SU-DHL-6 (cell line): ENCODE results near the gene SCRN1.
"Not testable (repeated sequence)": the region's sequence is repeated elsewhere in the genome, so short reads cannot be mapped to it uniquely, and the experiment has no call there.

ENCODE experiments used
- H2AFZ ChIP-seq: fragments of 200-600 bp; sonication (generic); 2 replicates; pipeline ENCODE4 v1.6.1; 2014; ENCODE audit warnings: low read depth, mild to moderate bottlenecking, moderate library complexity, mixed read lengths, antibody characterized with exemption, low read length; ENCODE audit not compliant: severe bottlenecking
- H3F3A ChIP-seq: fragments of 200-600 bp; shearing (Covaris generic); 2 replicates; pipeline ENCODE4 v1.6.0; 2016; ENCODE audit warnings: antibody characterized with exemption, mild to moderate bottlenecking; ENCODE audit not compliant: insufficient read depth
- H3K27ac ChIP-seq: fragments of 200-600 bp; sonication (generic); 2 replicates; pipeline ENCODE4 v1.5.1; 2016; ENCODE audit warnings: low read depth, mild to moderate bottlenecking, low read length, moderate library complexity, mixed read lengths
- H3K27me3 ChIP-seq: fragments of 200-600 bp; sonication (generic), shearing (Covaris generic); 2 replicates; pipeline ENCODE4 v1.6.0; 2014; ENCODE audit warnings: mild to moderate bottlenecking, low read length
- H3K36me3 ChIP-seq: fragments of 200-600 bp; sonication (generic); 2 replicates; pipeline ENCODE4 v1.6.1; 2014; ENCODE audit warnings: mild to moderate bottlenecking, low read length, mixed read lengths
- H3K4me2 ChIP-seq: fragments of 300-600, 200-600 bp; shearing (Covaris generic), sonication (generic); 2 replicates; pipeline ENCODE4 v1.6.0; 2014; ENCODE audit warnings: low read length, low read depth, mild to moderate bottlenecking; ENCODE audit not compliant: poor library complexity, severe bottlenecking
- H3K4me3 ChIP-seq: fragments of 200-600 bp; sonication (generic); 2 replicates; pipeline ENCODE4 v1.5.1; 2014; ENCODE audit warnings: antibody characterized with exemption, low read length, mild to moderate bottlenecking, mixed read lengths; ENCODE audit not compliant: insufficient read depth, poor library complexity, severe bottlenecking
- H3K79me2 ChIP-seq: fragments of 200-600 bp; sonication (generic); 2 replicates; pipeline ENCODE4 v1.6.1; 2014; ENCODE audit warnings: mild to moderate bottlenecking, low read length, moderate library complexity; ENCODE audit not compliant: insufficient read depth
- H3K9ac ChIP-seq: fragments of 200-600 bp; sonication (generic); 2 replicates; pipeline ENCODE4 v1.7.0; 2014; ENCODE audit warnings: mild to moderate bottlenecking, low read length
- H3K9me2 ChIP-seq: fragments of 200-600 bp; sonication (generic); replicated peaks from 2 replicates; pipeline ENCODE4 v1.6.1; 2014; ENCODE audit warnings: low read length; ENCODE audit not compliant: insufficient read depth
- H3K9me3 ChIP-seq: fragments of 200-600 bp; sonication (generic); 2 replicates; pipeline ENCODE4 v1.6.1; 2014; ENCODE audit warnings: low read length, mixed read lengths; ENCODE audit not compliant: insufficient read depth
- H4K20me1 ChIP-seq: fragments of 200-600 bp; sonication (generic); 2 replicates; pipeline ENCODE4 v1.6.1; 2014; ENCODE audit warnings: low read depth, mild to moderate bottlenecking, antibody characterized with exemption, low read length, moderate library complexity, mixed read lengths
- CTCF ChIP-seq: fragments of 200-600 bp; sonication (generic); IDR thresholded peaks from one replicate; pipeline ENCODE4 v1.5.1; 2017; ENCODE audit warnings: antibody characterized with exemption, mild to moderate bottlenecking, low read length, moderate library complexity; ENCODE audit not compliant: insufficient read depth, poor library complexity, severe bottlenecking
- EZH2phosphoT487 ChIP-seq: fragments of 200-600 bp; sonication (generic), shearing (Covaris generic); conservative IDR thresholded peaks from 2 replicates; pipeline ENCODE4 v1.6.1; 2018; ENCODE audit warnings: mild to moderate bottlenecking, antibody characterized with exemption, low read length, moderate library complexity, mixed read lengths

The SCRN1 gene

GRCh38 chr7:29965030-29965429 lies 24.6 kb downstream of the SCRN1 start:
- no peaks in the 10 kb centered on the region for H3K79me2 ChIP-seq
- H3K27me3 ChIP-seq: no peaks in the 10 kb centered on the region
- H3K4me2 ChIP-seq: no peak overlapping the region
- H2AFZ ChIP-seq: no peak overlapping the region
- H3F3A ChIP-seq: no peaks in the 10 kb centered on the region
- no peak overlapping the region for H3K9ac ChIP-seq
- H3K9me3 ChIP-seq: no peaks in the 10 kb centered on the region
- H3K4me3 ChIP-seq: no peak overlapping the region
- TF ChIP-seq EZH2phosphoT487 (no peak), CTCF (no peak)
- no peak overlapping the region for H3K27ac ChIP-seq
- H4K20me1 ChIP-seq: no peaks in the 10 kb centered on the region
- H3K9me2 ChIP-seq: no peaks in the 10 kb centered on the region
- H3K36me3 ChIP-seq: no peaks in the 10 kb centered on the region

GRCh38 chr7:29962035-29962434 lies 27.6 kb downstream of the SCRN1 start:
- H2AFZ ChIP-seq: no peak overlapping the region
- no peaks in the 10 kb centered on the region for H3K36me3 ChIP-seq
- H3K79me2 ChIP-seq: no peaks in the 10 kb centered on the region

GRCh38 chr7:29961611-29962010 lies 28.0 kb downstream of the SCRN1 start:
- H2AFZ ChIP-seq, H3K4me2 ChIP-seq, H3K36me3 ChIP-seq, H3K79me2 ChIP-seq, H3K4me3 ChIP-seq, H3K9me2 ChIP-seq, H3K9ac ChIP-seq, H3F3A ChIP-seq, H3K27me3 ChIP-seq, H3K9me3 ChIP-seq, H4K20me1 ChIP-seq, H3K27ac ChIP-seq: not testable (repeated sequence)

More at GRCh38 chr7:29962035-29962434, 27.6 kb downstream of the SCRN1 start:
- no peak overlapping the region for H3K27ac ChIP-seq
- no peaks in the 10 kb centered on the region for H4K20me1 ChIP-seq
- H3K4me3 ChIP-seq: no peak overlapping the region
- H3K27me3 ChIP-seq: no peaks in the 10 kb centered on the region
- H3K4me2 ChIP-seq: no peak overlapping the region
- H3K9me2 ChIP-seq: no peaks in the 10 kb centered on the region
- H3K9ac ChIP-seq: no peak overlapping the region
- TF ChIP-seq CTCF: no peak
- no peak for TF ChIP-seq EZH2phosphoT487
- no peaks in the 10 kb centered on the region for H3K9me3 ChIP-seq
- no peaks in the 10 kb centered on the region for H3F3A ChIP-seq

- no peak overlapping the region for H3K4me2 ChIP-seq
- no peak overlapping the region for H2AFZ ChIP-seq
- H3K9me3 ChIP-seq: no peaks in the 10 kb centered on the region
- TF ChIP-seq EZH2phosphoT487: no peak
- TF ChIP-seq CTCF: no peak
- no peak overlapping the region for H3K4me3 ChIP-seq
- H3F3A ChIP-seq: no peaks in the 10 kb centered on the region
- no peaks in the 10 kb centered on the region for H3K36me3 ChIP-seq
- H3K9ac ChIP-seq: no peak overlapping the region
- H3K9me2 ChIP-seq: no peaks in the 10 kb centered on the region
- H3K27me3 ChIP-seq: no peaks in the 10 kb centered on the region
- no peaks in the 10 kb centered on the region for H4K20me1 ChIP-seq
- H3K27ac ChIP-seq: no peak overlapping the region
- H3K79me2 ChIP-seq: no peaks in the 10 kb centered on the region
These were observed 30.8 kb downstream of the SCRN1 start for GRCh38 chr7:29958667-29959358.
